Activated CD8-positive, alpha-beta T cell treated with anti-CD3 and anti-CD28 coated beads for 36 hours (primary cell): ENCODE results near the gene KCTD7. TPM values are rescaled to one million over a fixed set of nuclear protein-coding genes. Genes with fewer than 3 reads are reported as not detected.
A peak's percentile ranks its signal among the peaks of the same experiment; 100 is the strongest.
"Not testable (repeated sequence)": the region's sequence is repeated elsewhere in the genome, so short reads cannot be mapped to it uniquely, and the experiment has no call there.

Source experiments
- ATAC-seq: fragments of 200-7000 bp; cut with Tn5 transposase; one replicate; pipeline ENCODE4 v1.10.0; 2021; ENCODE audit warnings: mild to moderate bottlenecking, moderate library complexity
- CTCF ChIA-PET: fragments of 350-600 bp; sonication (Branson Sonifier 250); formaldehyde crosslinking; loops from one replicate; lab custom pipeline; 2021; ENCODE audit warnings: antibody characterized with exemption; lab: Charles Lee
- POLR2A ChIA-PET: fragments of 350-600 bp; sonication (Branson Sonifier 250); formaldehyde crosslinking; loops from one replicate; lab custom pipeline; 2021; ENCODE audit warnings: antibody characterized with exemption; lab: Charles Lee
- DNase-seq: peaks from one replicate; pipeline ENCODE4 v3.0.0-alpha.2; 2020
- H3K27ac Mint-ChIP-seq: one replicate; pipeline ENCODE4 v1.8.0; 2021; ENCODE audit warnings: mild to moderate bottlenecking, mixed read lengths
- H3K27me3 Mint-ChIP-seq: one replicate; pipeline ENCODE4 v1.8.0; 2021; ENCODE audit warnings: mixed read lengths
- H3K36me3 Mint-ChIP-seq: one replicate; pipeline ENCODE4 v1.8.0; 2021; ENCODE audit warnings: low read depth, mixed read lengths
- H3K4me1 Mint-ChIP-seq: one replicate; pipeline ENCODE4 v1.8.0; 2021; ENCODE audit warnings: low read depth, mixed read lengths
- H3K4me3 Mint-ChIP-seq: one replicate; pipeline ENCODE4 v1.8.0; 2021; ENCODE audit warnings: mild to moderate bottlenecking, moderate library complexity, mixed read lengths
- H3K9me3 Mint-ChIP-seq: one replicate; pipeline ENCODE4 v1.8.0; 2021; ENCODE audit warnings: mixed read lengths
- CTCF ChIP-seq: fragments of 200-600 bp; IDR thresholded peaks from one replicate; pipeline ENCODE4 v1.8.0; 2022; ENCODE audit warnings: antibody characterized with exemption, mild to moderate bottlenecking
- intact Hi-C: fragments of 100-400 bp; cut with micrococcal nuclease; formaldehyde crosslinking; loops from one replicate; pipeline ENCODE4 v1.10.0; 2022
- total RNA-seq, 2 experiments: library from RNA; stranded (reverse); gene quantifications; one replicate each; pipeline ENCODE4 v1.2.3, GENCODE V29; 2021

The KCTD7 gene
- total RNA-seq, result 1 to 10 TPM; 4.8 to 5.4 TPM

- Mint-ChIP-seq H3K36me3 (no peaks in the 10 kb centered on the region), H3K9me3 (no peaks in the 10 kb centered on the region), H3K4me3 (peak within 1 kb of the TSS; percentile 84), H3K27ac (peak within 1 kb of the TSS; percentile 83), H3K27me3 (no peaks in the 10 kb centered on the region), H3K4me1 (peaks cover 39% of the 10 kb centered on the region)
- ChIA-PET CTCF (interaction anchor here (0.9 to 1.2 kb wide), 2 partner anchors 34 to 71 kb away, joined by 3 read pairs; no protein-coding TSS in a partner anchor), POLR2A (interaction anchor here (0.6 to 1.9 kb wide), 3 partner anchors 13 to 42 kb away, joined by 3 to 6 read pairs (median 4); no protein-coding TSS in a partner anchor)
- intact Hi-C loops, result loop anchor here (5.0 kb wide), 1 partner anchor 36 kb away; no protein-coding TSS in a partner anchor
- ATAC-seq (peak; percentile 93), DNase-seq (peak; percentile 96)
- TF ChIP-seq CTCF, result no peak
These were observed at the start of gene KCTD7 for GRCh38 chr7:66628361-66629221. TSS of gene KCTD7 (plus strand) at chr7:66628881. CDS start at chr7:66629065, 184 bp downstream.

GRCh38 chr7:66580380-66580779, 48.3 kb upstream of the KCTD7 start:
- Mint-ChIP-seq H3K36me3 (peaks cover 41% of the 10 kb centered on the region), H3K4me1 (peaks cover 67% of the 10 kb centered on the region)
- ATAC-seq, DNase-seq, H3K27me3 Mint-ChIP-seq, H3K4me3 Mint-ChIP-seq, CTCF ChIA-PET, H3K27ac Mint-ChIP-seq, H3K9me3 Mint-ChIP-seq, POLR2A ChIA-PET, intact Hi-C loops: not testable (repeated sequence)

DNA sequence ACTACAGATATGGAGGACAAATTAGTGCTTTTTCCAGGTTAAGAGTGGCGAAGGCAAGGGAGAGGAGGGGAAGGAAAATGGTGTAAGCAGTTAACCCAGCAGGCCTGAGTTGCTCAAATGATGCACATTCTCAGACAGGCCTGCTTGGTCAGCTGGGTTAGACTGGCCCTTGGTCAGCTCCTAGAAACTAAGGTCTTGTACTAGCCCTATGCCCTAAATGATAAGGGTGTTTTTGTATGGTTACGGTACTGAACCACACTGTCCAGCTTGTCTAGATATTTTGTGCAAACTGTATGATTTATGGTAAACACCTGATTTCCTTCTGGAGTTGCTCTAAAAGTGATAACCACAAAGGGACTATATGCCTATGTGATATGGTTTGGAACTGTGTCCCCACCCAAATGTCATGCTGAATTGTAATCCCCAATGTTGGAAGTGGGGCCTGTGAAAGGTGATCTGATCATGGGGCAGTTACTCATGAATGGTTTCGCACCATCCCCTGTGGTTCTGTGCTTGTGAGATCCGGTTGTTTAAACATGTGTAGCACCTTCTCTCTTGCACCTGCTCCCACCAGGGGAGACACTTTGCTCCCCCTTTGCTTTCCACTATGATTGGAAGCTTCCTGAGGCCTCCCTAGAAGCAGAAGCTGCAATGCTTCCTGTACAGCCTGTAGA, 45.7 kb upstream of the KCTD7 start:
- peaks cover 32% of the 10 kb centered on the region for H3K36me3 Mint-ChIP-seq
- POLR2A ChIA-PET, CTCF ChIA-PET, DNase-seq, intact Hi-C loops, H3K4me3 Mint-ChIP-seq, ATAC-seq, H3K9me3 Mint-ChIP-seq, H3K27me3 Mint-ChIP-seq: not testable (repeated sequence)
- H3K4me1 Mint-ChIP-seq, result peaks cover 56% of the 10 kb centered on the region
- H3K27ac Mint-ChIP-seq, result peak overlapping the region; percentile 31

DNA sequence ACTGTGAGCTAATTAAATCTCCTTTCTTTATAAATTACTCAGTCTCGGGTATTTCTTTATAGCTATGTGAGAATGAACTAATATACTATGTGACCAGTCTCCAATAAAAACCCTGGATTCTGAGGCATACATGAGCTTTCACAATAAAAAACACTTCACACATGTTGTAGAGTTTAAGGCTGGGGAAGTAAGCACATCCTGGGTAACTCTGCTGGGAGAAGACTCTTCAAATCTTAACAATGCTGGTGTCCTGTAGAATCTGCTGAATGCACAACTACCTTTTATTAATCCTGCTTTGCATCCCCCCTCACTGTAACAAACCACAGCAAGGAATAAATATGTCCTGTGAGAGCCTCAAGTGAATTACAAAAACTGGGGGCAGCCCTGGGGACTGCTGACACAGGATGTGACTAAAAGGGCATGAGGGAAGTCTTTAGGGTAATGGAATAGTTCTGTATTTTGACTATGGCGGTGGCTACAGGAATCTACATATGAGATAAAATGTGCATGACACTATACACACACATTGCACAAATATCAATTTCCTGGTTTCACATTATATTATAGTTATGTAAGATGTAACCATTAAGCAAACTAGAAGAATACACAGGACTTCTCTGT, 45.1 kb upstream of the KCTD7 start:
- TF ChIP-seq CTCF, result no peak
- peak; percentile 72 for ATAC-seq
- Mint-ChIP-seq H3K9me3 (no peaks in the 10 kb centered on the region), H3K27me3 (no peaks in the 10 kb centered on the region), H3K4me3 (no peak overlapping the region), H3K27ac (peak overlapping the region; percentile 31), H3K4me1 (peaks cover 54% of the 10 kb centered on the region), H3K36me3 (peaks cover 33% of the 10 kb centered on the region)
- DNase-seq, result peak; percentile 24
- POLR2A ChIA-PET, result no interaction called here
- CTCF ChIA-PET, result no interaction called here
- intact Hi-C loops, result no loop called here

- H3K27ac Mint-ChIP-seq, result no peak overlapping the region
- intact Hi-C loops, result no loop called here
- no peaks in the 10 kb centered on the region for H3K9me3 Mint-ChIP-seq
- H3K36me3 Mint-ChIP-seq, result peaks cover 39% of the 10 kb centered on the region
- no peaks in the 10 kb centered on the region for H3K27me3 Mint-ChIP-seq
- ATAC-seq, result no peak
- H3K4me1 Mint-ChIP-seq, result peaks cover 66% of the 10 kb centered on the region
- CTCF ChIA-PET, result no interaction called here
- no peak for DNase-seq
- POLR2A ChIA-PET, result interaction anchor here (0.6 to 1.5 kb wide), 2 partner anchors 43 to 45 kb away, joined by 3 to 4 read pairs; partner anchors contain the start of gene KCTD7
- no peak overlapping the region for H3K4me3 Mint-ChIP-seq
- TF ChIP-seq CTCF, result no peak
These were observed 42.5 kb upstream of the KCTD7 start for GRCh38 chr7:66586181-66586580.

DNA sequence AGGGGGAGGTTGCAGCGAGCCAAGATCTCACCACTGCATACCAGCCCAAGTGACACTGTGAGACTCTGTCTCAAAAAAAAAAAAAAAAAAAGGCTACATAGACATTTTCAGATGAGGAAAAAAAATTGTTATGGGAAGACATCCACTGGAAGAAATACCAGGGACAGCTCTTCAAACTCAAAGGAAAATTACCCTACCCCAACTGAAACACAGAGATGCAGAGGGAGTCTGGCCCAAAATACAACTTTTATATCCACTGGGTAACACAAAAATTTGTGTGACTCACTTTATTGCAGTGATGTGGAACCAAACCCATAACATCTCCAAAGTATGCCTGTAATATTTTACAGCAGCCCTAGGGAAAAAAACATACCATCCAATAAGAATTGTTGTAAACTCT, 40.5 kb upstream of the KCTD7 start:
- H3K4me3 Mint-ChIP-seq, POLR2A ChIA-PET: not testable (repeated sequence)
- peaks cover 27% of the 10 kb centered on the region for H3K36me3 Mint-ChIP-seq

DNA sequence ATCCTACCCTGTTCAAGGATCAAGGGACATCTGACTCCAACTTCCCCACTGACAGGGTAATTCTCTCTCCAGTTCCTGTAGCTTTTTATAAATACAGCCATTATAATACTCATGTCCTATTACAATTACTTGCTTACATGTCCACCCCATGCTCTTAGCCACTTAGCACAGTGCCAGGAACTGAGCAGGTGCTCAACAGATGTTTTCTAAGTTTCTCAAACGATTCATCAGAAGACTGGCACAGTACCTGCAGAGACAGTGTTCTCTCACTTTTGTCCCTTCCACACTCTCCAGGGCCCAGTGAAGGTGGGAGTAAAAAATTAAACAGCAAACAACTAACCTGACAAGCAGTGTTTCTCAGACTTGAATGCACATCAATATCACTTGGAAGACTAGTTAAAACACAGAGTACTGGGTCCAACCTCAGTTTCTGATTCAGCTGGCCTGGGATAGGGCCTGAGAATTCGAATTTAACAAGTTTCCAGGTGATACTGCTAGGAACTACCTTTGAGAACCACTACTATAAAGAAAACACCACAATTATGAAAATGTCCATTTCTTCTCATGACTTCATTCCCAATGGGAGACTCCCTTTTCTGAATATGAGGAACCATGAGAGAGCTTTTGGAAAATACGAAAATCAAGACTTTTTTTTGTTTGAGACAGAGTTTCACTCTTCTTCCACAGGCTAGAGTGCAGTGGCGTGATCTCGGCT, 39.7 kb upstream of the KCTD7 start:
- ATAC-seq, H3K9me3 Mint-ChIP-seq, H3K4me3 Mint-ChIP-seq, DNase-seq, H3K27me3 Mint-ChIP-seq, intact Hi-C loops, POLR2A ChIA-PET, CTCF ChIA-PET: not testable (repeated sequence)
- peak overlapping the region; percentile 1 for H3K27ac Mint-ChIP-seq
- peaks cover 19% of the 10 kb centered on the region for H3K36me3 Mint-ChIP-seq
- H3K4me1 Mint-ChIP-seq, result peaks cover 59% of the 10 kb centered on the region

More for the DNA sequence above, 40.5 kb upstream of the KCTD7 start:
- H3K27ac Mint-ChIP-seq, intact Hi-C loops, H3K27me3 Mint-ChIP-seq, CTCF ChIA-PET, DNase-seq, ATAC-seq, H3K9me3 Mint-ChIP-seq: not testable (repeated sequence)
- H3K4me1 Mint-ChIP-seq, result peaks cover 65% of the 10 kb centered on the region
